Peyer's patch (tissue), 4 donors: ENCODE data around the gene TTLL10.

Experiments
- POLR2A ChIP-seq, 2 donors: fragments of 450-650 bp; IDR thresholded peaks; one replicate each; pipeline ENCODE4 v1.5.1; 2017; ENCODE audit warnings: antibody characterized with exemption in 2 of 2, mild to moderate bottlenecking in 2 of 2, moderate library complexity in 2 of 2
- TF ChIP-seq, protein P1 (sequence below), 6 experiments: fragments of 450-650 bp in 4 of 6; fragments of 200-600 bp in 2 of 6; sonication (generic) in 1 of 6; IDR thresholded peaks; one replicate each; pipeline ENCODE4 v1.5.1; 2017 to 2019; ENCODE audit warnings: antibody characterized with exemption in 6 of 6, mild to moderate bottlenecking in 3 of 6, moderate library complexity in 1 of 6

DNA sequence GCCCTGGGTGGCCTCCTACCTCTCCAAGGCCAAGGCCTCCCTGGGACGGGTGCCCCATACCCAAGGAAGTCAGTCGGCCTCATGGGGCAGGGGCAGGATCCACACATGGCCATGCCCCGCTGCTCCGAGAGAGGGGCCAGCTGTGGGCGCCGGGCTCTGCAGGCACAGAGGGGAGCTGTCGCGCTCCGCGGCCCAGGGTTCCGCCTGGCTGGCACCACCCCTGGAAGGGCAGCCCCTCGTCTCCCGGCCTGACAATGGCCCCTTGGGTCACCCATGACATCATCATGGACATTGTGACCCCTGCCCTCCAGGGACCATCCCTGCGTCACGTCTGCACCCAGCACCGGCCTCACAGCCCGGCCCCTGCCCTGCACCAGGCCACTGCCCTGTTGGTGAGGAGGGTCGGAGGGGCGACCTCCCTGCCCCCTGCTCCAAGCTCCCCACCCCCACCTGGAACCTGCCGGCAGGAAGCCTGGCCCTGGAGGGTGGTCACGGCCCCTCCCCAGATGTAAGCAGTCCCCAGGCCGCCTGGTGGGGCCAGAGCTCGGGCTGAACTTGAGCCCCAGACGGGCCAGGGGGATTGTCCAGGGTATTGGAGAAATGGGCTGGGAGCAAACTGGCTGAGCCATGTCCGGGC is 5.8 kb downstream of the TTLL10 start:
- TF ChIP-seq POLR2A (IDR thresholded peaks at IDR 0.05) = no peak
- TF ChIP-seq, protein P1, sequence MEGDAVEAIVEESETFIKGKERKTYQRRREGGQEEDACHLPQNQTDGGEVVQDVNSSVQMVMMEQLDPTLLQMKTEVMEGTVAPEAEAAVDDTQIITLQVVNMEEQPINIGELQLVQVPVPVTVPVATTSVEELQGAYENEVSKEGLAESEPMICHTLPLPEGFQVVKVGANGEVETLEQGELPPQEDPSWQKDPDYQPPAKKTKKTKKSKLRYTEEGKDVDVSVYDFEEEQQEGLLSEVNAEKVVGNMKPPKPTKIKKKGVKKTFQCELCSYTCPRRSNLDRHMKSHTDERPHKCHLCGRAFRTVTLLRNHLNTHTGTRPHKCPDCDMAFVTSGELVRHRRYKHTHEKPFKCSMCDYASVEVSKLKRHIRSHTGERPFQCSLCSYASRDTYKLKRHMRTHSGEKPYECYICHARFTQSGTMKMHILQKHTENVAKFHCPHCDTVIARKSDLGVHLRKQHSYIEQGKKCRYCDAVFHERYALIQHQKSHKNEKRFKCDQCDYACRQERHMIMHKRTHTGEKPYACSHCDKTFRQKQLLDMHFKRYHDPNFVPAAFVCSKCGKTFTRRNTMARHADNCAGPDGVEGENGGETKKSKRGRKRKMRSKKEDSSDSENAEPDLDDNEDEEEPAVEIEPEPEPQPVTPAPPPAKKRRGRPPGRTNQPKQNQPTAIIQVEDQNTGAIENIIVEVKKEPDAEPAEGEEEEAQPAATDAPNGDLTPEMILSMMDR (IDR thresholded peaks at IDR 0.05) = no peak
